GM21515 (cell line): ENCODE measurements around the gene NIPSNAP3A.
"Not testable (repeated sequence)": the region's sequence is repeated elsewhere in the genome, so short reads cannot be mapped to it uniquely, and the experiment has no call there.

Experiments used
- ATAC-seq: cut with Tn5 transposase; IDR thresholded peaks from one replicate; pipeline ENCODE4 v1.9.1; 2021; ENCODE audit not compliant: unreplicated experiment

Gene NIPSNAP3A

DNA sequence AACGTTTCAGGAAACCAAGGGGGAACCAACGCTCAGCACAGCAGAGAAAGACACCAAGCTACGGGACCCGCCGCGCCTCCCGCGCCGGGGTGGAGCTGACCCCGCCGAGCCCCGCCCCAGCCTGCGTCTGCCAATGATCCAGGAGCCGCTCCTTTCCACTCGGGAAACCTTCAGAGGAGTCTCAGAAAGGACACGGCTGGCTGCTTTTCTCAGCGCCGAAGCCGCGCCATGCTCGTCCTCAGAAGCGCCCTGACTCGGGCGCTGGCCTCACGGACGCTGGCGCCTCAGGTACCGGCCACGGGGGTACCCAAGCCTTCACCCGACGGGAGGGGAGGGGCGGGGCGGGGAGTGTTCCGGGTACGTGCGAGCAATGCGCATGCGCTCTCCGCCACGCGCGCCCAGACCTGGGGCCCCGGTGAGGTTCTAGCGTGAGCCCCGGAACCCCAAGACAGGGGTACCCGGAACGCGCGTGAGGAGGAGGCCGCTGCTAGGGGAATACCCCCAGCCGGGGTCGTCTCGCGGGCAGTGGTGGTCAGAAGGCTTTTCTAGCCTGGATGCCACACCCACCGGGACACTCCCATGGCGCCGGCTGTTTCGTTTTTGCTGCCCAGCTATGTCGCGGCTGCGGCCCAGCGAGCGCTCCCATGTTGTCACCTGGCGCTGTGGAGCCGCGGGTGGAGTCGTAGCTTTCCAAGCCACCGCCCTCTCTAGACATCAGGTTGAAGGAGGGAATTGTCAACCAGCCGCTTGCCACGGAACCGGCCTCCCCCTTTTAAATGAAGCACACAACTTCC is at the start of gene NIPSNAP3A:
Gene NIPSNAP3A, plus strand, starts transcription at position 119 of the 794 bp plus-strand sequence. Its CDS starts 110 bp downstream, at position 229.
- peak; percentile 89 for ATAC-seq

DNA sequence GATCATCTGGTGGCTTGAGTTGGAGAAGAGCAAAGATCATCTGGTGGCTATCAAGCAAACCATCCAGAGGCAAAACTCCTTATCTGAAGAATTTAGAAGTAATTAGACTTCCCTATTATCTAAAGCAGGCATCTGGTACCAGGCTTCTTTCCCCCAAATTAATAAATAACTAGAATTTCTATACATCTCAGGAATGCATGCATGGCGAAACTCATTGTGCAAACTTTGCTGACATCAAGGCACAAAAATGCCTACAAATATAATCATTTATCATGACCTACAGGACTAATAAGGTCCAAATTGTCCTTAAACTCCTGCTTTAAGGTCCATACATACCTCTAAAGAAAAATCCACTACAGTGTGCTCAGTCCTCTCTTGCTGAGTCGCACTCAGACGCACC is 47.2 kb upstream of the NIPSNAP3A start:
- no peak for ATAC-seq

DNA sequence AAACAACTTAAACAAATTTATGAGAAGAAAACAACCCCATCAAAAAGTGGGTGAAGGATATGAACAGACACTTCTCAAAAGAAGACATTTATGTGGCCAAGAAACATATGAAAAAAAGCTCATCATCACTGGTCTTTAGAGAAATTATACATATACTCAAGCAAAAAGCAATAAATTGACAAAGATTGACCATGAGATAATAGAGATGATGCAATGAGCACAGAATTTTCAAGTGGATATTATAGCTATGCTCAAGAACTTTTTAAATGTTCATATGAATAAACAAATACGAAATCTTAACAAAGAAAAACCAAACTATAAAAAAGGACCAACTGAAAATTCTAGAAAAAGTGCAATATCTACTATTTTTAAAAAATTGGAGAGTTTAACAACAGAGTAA is 38.7 kb upstream of the NIPSNAP3A start:
- not testable (repeated sequence) for ATAC-seq

DNA sequence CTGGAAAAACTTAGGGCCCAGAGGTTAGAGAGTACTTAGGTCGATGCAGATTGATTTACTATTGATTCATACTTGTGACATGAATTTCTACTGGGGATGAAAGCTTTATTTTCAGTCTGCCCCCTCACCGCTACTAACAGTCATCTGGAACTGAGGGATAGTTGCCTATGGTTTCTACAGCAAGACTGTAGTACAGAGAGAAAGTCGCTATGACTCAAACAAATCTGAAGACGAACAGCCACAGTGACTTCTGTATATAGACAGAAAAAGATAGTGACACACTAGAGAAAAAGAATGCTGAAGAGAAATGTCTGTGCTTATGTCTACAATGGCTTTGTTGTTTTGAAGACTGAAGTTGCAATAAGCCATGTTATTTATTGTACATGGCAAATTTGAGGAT is 35.9 kb upstream of the NIPSNAP3A start:
- no peak for ATAC-seq

DNA sequence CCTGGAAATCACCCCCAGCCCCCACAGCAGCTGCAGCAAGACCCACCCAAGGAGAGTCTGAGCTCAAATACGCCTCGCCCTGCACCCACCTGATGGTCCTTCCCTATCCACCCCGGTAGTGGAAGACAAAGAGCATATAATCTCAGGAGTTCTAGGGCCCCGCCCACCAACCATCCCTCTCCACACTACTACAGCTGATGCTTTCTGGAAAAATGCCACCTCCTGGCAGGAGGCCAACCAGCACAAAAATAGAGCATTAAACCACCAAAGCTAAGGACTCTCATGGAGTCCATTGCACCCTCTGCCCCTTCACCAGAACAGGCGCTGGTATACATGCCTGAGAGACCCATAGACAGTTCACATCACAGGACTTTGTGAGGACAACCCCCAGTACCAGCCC is 22.5 kb upstream of the NIPSNAP3A start:
- ATAC-seq, result no peak

DNA sequence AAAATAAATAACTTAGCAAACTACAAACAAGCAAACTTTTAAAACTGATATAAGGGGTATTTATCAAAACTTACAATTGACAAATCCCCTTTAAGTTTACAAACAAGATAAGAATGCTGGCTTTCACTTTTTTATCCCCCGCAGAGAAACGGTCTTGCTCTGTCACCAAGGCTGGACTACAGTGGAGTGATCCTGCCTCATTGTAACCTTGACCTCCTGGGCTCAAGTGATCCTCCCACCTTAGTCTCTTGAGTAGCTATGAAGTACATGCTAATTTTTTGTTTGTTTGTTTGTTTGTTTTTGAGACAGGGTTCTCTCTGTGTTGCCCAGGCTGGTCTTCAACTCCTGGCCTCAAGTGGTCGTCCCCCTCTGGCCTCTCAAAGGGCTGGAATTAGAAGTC is 9.0 kb upstream of the NIPSNAP3A start:
- ATAC-seq, result no peak

DNA sequence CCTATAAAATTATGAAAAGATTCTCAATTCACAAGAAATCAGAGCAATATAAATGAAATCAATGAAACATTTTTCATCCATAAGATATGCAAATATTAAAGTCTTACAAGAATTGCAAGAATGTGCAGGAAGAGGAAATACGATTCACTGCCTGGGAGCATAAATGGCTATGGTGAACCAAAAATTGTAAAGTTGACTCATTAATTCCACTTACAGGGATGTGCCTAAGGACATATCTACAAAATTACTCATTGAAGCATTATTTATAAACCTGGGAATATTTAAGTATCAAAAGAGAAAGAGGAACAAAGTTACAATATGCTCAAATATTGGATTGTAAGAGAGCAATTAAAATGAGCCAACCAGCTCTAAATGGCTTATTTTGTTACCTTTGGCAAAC is 6.9 kb upstream of the NIPSNAP3A start:
- no peak for ATAC-seq

DNA sequence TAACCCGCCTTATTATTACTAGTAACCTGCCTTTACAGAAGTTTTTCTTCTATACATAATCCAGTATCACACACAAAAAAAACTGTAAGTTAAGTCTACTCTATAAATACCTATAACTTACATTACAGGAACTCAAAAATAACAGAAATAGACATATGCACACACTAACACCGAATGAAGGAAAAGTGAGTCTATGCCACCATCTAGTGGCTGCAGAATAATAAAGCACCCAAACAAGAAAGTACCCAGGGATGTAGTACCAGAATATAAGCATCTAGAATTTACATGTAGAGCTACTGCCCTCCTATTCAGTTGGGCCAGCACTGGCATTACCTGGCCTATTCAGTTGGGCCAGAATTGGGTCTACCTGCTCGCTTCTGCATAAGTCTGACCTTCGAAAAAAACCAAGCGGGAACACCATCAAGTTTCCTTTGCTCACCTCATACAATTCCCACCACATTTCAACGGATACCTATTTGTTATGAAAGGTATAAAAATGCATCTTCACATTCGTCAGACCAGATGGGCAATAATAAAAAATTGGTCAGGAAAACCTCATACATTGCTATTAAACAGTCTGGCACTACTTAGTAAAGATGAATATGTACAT is 4.0 kb upstream of the NIPSNAP3A start:
- peak; percentile 40 for ATAC-seq

DNA sequence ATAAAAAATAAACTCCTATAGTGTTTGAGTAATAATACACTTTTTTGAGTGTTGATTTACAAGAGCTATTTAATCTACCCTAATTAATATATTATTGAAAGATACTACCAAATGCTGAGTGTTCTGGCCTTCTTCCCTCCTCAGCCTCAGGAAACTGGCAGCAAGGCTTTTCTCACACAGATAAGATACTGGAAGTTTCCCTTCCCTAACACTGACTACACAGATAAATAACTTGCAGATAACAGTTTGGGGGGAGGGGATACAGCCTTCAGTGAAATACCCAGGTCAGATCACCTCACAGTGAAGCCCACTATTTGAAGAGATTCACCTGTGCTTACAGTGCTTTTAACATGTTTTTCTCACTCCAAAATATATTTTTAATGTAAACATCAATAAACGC is 1.6 kb upstream of the NIPSNAP3A start:
- no peak for ATAC-seq

DNA sequence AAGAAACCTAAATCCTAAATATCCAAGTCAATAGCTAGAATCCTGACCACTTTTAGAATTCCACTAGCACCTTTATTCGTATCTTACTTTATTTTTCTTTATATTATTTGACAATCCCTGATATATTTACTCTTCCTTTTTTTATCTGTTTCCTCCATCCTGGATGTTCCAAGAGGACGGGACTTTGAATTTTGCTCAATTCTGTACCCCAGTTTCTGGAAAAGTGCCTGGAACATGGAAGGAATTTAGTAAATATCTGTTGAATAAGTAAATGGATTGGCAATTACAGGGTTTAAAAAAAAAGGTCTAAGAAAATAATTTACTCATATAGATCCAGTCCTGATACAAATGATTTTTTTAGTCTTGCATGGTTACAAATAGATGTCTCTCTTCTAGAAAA is 1.2 kb upstream of the NIPSNAP3A start:
- ATAC-seq, result no peak

DNA sequence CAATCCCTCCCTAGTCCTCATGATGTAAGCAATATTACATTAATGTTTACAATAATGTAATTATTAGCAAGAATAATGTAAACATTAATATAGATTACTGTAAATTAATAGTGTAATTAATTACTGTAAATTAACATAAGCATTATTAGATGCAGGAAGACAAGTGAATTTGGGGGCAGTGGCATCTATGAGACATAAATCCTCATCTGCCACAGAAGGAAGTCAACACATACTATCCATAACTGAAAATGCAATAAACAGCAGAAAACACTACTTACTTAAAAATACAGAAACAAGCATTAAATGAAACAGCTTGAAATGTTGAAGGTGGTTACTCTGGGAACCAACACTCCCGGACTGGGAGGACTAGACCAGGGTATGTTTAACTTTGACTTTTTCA is 685 bp upstream of the NIPSNAP3A start:
- no peak for ATAC-seq

DNA sequence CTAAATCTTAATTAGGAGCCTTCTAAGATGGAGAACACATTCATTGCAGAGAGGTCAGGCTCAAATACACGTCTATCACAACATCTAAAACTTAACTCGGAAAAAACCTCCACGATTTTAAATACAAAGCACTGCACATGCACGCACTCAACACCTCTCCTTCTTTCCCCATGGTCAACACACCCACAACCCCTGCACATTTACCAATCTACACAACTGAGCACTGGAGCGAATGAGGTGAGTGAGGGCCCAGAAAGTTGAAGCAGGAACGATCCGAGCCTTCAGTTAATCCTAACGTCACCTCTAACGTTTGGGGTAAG is 278 bp upstream of the NIPSNAP3A start:
- ATAC-seq, result no peak

DNA sequence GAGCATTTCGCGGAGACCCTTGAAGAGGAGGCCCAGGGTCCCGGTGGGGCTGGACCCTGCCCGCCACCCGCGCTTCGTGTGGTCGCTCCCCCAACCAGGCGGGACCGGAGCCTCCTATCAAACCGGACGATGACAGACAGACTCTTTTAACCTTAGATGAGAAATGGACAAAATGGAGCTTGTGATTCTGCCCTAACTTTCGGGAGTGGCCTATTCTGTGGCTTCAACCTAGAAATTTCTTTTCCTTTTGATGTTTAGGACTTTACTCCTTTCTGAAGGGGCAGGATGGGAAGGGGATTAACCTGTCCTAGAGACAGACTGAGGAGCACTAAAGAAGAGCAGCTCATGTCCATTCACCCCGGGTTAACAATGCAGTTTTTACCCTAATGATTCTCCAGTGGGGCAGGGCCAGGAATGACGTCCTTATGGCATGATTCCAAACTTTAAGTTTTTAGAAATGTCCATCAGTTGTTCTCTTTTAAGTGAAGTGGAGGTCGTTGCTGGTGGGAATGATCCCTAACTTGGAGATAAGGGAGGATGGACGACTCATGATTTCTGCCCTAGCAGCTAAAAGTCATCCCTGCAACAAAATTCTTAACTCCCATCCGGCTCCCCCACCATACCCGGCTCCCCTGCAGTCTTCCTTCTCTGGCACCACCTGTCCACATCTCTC is 1.0 kb downstream of the NIPSNAP3A start:
- peak; percentile 5 for ATAC-seq

DNA sequence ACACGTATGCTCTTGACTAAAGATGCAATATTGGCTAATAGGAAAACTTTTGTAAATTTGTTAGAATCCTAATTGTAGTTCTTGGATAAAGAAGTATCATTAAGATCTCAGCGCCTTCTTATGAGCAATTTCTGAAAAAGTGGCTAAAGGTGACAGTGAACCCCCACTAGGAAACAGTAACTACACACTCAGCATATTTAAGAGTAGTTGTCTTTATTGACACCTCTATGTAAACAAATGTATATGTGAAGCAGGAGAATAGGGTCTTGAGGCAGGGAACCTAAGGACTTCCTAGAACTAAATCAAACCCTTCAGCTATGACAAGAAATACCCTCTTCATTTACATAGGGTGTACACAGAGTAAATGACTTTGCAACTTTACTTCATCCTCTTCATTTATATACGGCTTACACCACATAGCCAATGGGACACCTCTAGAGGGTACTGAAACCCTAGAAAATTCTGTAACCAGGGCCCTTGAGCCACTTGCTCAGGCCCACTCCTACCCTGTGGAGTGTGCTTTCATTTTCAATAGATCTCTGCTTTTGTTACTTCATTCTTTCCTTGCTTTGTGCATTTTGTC is 2.8 kb downstream of the NIPSNAP3A start:
- peak; percentile 23 for ATAC-seq

DNA sequence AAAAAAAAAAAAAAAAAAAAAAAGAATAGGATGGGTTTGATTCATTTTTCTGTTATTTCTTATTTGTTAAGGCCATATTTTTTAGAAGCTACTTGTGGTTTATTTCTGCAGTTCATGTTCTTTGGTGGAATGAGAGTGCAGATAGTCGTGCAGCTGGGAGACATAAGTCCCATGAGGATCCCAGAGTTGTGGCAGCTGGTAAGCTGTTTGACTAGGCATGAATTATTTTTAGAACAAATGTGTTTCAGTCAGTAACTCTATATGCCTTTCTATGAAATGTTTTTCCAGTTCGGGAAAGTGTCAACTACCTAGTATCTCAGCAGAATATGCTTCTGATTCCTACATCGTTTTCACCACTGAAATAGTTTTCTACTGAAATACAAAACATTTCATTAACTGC is 11.5 kb downstream of the NIPSNAP3A start:
- no peak for ATAC-seq

DNA sequence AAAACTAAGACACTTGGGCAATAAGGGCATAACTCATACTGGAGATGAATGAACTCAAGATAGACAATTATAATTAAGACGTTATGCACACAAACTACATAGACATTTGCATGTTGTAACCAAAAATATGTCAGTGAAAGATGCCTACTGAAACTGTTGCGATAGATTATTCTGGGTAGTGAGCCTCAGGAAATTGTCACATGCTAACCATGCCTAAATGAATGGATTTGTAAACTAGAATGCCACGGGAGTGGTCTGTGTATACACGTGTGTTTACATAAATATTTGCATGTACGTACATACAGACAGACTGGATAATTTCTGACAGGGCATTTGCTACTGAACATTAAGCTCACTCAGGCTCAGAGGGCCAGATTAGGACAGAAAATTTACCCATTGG is 17.7 kb downstream of the NIPSNAP3A start:
- ATAC-seq, result no peak

DNA sequence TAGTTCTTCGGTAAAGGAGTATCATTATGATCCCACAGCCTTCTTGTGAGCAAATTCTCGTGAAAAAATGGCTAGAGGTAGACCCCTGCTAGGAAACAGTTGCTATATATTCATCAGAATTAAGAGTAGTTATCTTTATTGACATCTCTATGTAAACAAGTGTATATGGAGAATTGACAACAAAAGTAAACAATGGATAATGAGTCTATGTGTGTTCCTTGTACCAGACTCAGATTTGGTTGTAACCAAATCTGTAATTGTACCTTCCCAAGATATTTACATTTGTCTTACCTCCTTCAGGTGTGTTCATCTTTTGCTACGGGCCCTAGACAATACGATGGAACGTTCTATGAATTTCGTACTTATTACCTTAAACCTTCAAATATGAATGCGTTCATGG is 18.5 kb downstream of the NIPSNAP3A start:
- ATAC-seq, result no peak

DNA sequence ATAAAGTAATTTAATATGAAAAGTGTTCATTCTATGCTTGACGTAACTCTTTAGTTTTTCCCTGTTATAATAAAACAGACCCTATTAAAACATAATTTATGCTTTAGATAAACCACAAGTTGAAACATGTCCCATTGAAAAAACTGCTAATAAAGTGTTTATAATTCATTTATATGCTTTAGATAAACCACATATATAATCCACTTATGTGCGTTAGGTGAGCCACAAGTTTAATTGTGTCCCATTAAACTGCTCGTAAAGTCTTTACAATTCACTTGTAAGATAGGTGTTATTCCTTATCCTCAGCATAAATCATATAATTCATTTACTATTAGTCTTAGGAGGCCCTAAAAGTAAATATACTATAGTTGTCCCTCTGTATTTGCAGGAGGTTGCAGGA is 20.0 kb downstream of the NIPSNAP3A start:
- no peak for ATAC-seq

DNA sequence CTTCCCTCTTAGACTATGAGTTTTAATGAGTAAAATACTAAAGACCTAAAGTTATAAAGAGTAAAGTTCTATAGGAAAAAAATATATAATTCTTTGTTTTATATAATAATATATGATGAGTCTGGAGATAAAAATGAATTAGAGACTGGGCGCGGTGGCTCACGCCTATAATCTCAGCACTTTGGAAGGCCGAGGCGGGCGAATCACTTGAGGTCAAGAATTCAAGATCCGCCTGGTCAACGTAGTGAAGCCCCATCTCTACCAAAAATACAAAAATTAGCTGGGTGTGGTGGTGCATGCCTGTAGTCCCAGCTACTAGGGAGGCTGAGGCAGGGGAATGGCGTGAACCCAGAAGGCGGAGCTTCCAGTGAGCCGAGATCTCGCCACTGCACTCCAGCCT is 21.5 kb downstream of the NIPSNAP3A start:
- not testable (repeated sequence) for ATAC-seq

DNA sequence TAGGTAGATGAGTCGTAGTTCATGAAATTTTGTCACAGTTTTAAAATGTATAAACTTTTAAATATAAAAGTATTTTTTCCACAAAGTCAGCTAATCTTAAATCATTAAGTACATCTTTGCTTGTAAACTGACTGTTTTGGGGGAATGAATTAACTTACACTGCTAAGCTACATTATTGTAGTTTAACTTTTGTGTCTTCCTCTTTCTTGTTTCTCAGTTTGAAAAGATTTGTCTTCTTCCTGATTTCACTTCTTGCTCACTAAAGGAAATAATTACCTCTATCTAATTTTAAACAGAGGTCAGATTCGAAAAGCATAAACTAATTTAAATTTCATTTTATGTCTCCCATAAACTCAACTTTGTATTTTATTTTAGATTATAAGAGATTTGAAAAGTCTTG is 22.2 kb downstream of the NIPSNAP3A start:
- peak; percentile 37 for ATAC-seq

DNA sequence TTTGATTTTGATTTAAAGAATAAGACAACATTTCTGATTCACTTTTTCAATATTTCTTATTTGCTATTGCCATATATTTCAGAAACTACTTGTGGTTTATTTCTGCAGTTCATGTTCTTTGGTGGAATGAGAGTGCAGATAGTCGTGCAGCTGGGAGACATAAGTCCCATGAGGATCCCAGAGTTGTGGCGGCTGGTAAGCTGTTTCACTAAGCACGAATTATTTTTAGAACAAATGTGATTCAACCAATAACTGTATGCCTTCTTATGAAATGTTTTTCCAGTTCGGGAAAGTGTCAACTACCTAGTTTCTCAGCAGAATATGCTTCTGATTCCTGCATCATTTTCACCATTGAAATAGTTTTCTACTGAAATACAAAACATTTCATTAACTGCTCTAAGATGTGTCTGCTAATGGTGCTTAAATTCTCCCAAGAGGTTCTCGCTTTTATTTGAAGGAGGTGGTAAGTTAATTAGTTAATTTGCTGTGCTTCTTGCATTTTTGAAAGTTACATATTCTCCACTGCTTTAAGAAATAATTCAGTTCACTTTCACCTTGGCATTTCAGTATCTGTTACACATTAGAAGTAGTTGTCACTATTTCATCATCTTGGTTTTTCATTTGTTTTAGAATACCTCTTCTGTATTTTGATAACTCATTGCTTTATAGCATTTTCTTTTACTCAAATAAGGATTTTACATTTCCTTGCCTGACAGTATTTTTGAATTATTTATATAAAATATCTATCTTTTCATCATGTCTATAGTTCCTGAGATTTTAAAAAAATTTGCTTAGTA is 25.4 kb downstream of the NIPSNAP3A start:
- ATAC-seq, result no peak
